GM19467 (cell line): ENCODE data around the gene VGLL4.

Experiments
- ATAC-seq: cut with Tn5 transposase; IDR thresholded peaks from one replicate; pipeline ENCODE4 v1.9.1; 2021; ENCODE audit warnings: mild to moderate bottlenecking, moderate library complexity; ENCODE audit not compliant: unreplicated experiment

The VGLL4 gene

GRCh38 chr3:11653298-11654055 is 9.8 kb upstream of the VGLL4 start:
- no peak for ATAC-seq

- no peak for ATAC-seq
Measured at GRCh38 chr3:11651900-11652299, 8.2 kb upstream of the VGLL4 start.

GRCh38 chr3:11651477-11651876 is 7.8 kb upstream of the VGLL4 start:
- ATAC-seq: no peak

- ATAC-seq: no peak
Measured at GRCh38 chr3:11650391-11650790, 6.7 kb upstream of the VGLL4 start.

GRCh38 chr3:11648735-11649134 is 5.0 kb upstream of the VGLL4 start:
- ATAC-seq: no peak

GRCh38 chr3:11643201-11643603 is 513 bp downstream of the VGLL4 start:
- no peak for ATAC-seq

GRCh38 chr3:11642431-11643191 is 1.1 kb downstream of the VGLL4 start:
- ATAC-seq: peak; percentile 69

GRCh38 chr3:11641683-11642430 is 1.9 kb downstream of the VGLL4 start:
- ATAC-seq: no peak

GRCh38 chr3:11641316-11641682 is 2.4 kb downstream of the VGLL4 start:
- no peak for ATAC-seq

- no peak for ATAC-seq
Measured at GRCh38 chr3:11640009-11640673, 3.6 kb downstream of the VGLL4 start.

- ATAC-seq: no peak
Measured at GRCh38 chr3:11638495-11639358, 5.0 kb downstream of the VGLL4 start.

GRCh38 chr3:11637901-11638458 is 5.7 kb downstream of the VGLL4 start:
- no peak for ATAC-seq

GRCh38 chr3:11636394-11636770 is 7.3 kb downstream of the VGLL4 start:
- ATAC-seq: no peak

GRCh38 chr3:11635680-11636393 is 7.9 kb downstream of the VGLL4 start:
- ATAC-seq: no peak

- ATAC-seq: no peak
Measured at GRCh38 chr3:11634974-11635612, 8.6 kb downstream of the VGLL4 start.

- ATAC-seq: no peak
Measured at GRCh38 chr3:11634081-11634635, 9.6 kb downstream of the VGLL4 start.

GRCh38 chr3:11632966-11633365 is 10.7 kb downstream of the VGLL4 start:
- no peak for ATAC-seq

GRCh38 chr3:11632564-11632963 is 11.2 kb downstream of the VGLL4 start:
- ATAC-seq: no peak

- no peak for ATAC-seq
Measured at GRCh38 chr3:11631820-11632219, 11.9 kb downstream of the VGLL4 start.
